ENCODE data around the gene OR6J1.
"Not testable (repeated sequence)": the region's sequence is repeated elsewhere in the genome, so short reads cannot be mapped to it uniquely, and the experiment has no call there.

The OR6J1 gene

GRCh38 chr14:22644305-22644635 is at the start of gene OR6J1:
OR6J1 (minus strand) TSS chr14:22644352; CDS start chr14:22634811, 9,541 bp downstream.
- no peak for DNase-seq

GRCh38 chr14:22692194-22692593 is 48.0 kb upstream of the OR6J1 start:
- DNase-seq = no peak

GRCh38 chr14:22691171-22691570 is 47.0 kb upstream of the OR6J1 start:
- DNase-seq = peak; percentile 68

- DNase-seq = peak; percentile 77
These were observed 45.0 kb upstream of the OR6J1 start for GRCh38 chr14:22689199-22689598.

GRCh38 chr14:22687969-22688368 is 43.8 kb upstream of the OR6J1 start:
- not testable (repeated sequence) for DNase-seq

- DNase-seq = not testable (repeated sequence)
These were observed 42.0 kb upstream of the OR6J1 start for GRCh38 chr14:22686176-22686611.

- DNase-seq = no peak
These were observed 41.3 kb upstream of the OR6J1 start for GRCh38 chr14:22685467-22685866.

- DNase-seq = not testable (repeated sequence)
These were observed 39.3 kb upstream of the OR6J1 start for GRCh38 chr14:22683428-22683827.

GRCh38 chr14:22678221-22678620 is 34.1 kb upstream of the OR6J1 start:
- no peak for DNase-seq

GRCh38 chr14:22677551-22677950 is 33.4 kb upstream of the OR6J1 start:
- not testable (repeated sequence) for DNase-seq

GRCh38 chr14:22671622-22672021 is 27.5 kb upstream of the OR6J1 start:
- DNase-seq = no peak

GRCh38 chr14:22668863-22669262 is 24.7 kb upstream of the OR6J1 start:
- DNase-seq = no peak

- DNase-seq = peak; percentile 58
These were observed 24.3 kb upstream of the OR6J1 start for GRCh38 chr14:22668417-22668816.

GRCh38 chr14:22667881-22668280 is 23.7 kb upstream of the OR6J1 start:
- DNase-seq = no peak

- DNase-seq = no peak
These were observed 22.2 kb upstream of the OR6J1 start for GRCh38 chr14:22666203-22666893.

- DNase-seq = no peak
These were observed 20.1 kb upstream of the OR6J1 start for GRCh38 chr14:22664261-22664660.

GRCh38 chr14:22660654-22661053 is 16.5 kb upstream of the OR6J1 start:
- DNase-seq = no peak

GRCh38 chr14:22658946-22659345 is 14.8 kb upstream of the OR6J1 start:
- DNase-seq = no peak

- peak; percentile 28 for DNase-seq
These were observed 13.7 kb upstream of the OR6J1 start for GRCh38 chr14:22657861-22658260.

GRCh38 chr14:22656945-22657731 is 13.0 kb upstream of the OR6J1 start:
- DNase-seq = peak; percentile 88

GRCh38 chr14:22656226-22656625 is 12.1 kb upstream of the OR6J1 start:
- DNase-seq = no peak

GRCh38 chr14:22653012-22653621 is 9.0 kb upstream of the OR6J1 start:
- DNase-seq = peak; percentile 76

- no peak for DNase-seq
These were observed 7.4 kb upstream of the OR6J1 start for GRCh38 chr14:22651586-22651985.

- DNase-seq = peak; percentile 34
These were observed 6.9 kb upstream of the OR6J1 start for GRCh38 chr14:22650960-22651521.
